ENCODE measurements around the gene ERICH4.
A peak's percentile ranks its signal among the peaks of the same experiment; 100 is the strongest.

Gene ERICH4

GRCh38 chr19:41443813-41444455, 978 bp downstream of the ERICH4 start:
- no peak overlapping the region for H3K4me2 ChIP-seq (ENCODE audit: insufficient read depth, low read length, poor library complexity, severe bottlenecking)
- H2AK5ac ChIP-seq (ENCODE audit: low read depth, low read length) = no peak overlapping the region
- peak overlapping the region; percentile 3 for H2BK12ac ChIP-seq (ENCODE audit: low read length)
- H3K79me1 ChIP-seq (ENCODE audit: low read depth, low read length) = no peaks in the 10 kb centered on the region
- no peak overlapping the region for H3K9ac ChIP-seq (ENCODE audit: low read depth, low read length, poor library complexity)
- no CpG with 5 or more reads among the region's 6 CpGs for WGBS, 2 donors (ENCODE audit: extremely low coverage in 2 of 2, insufficient read length in 2 of 2, insufficient replicate concordance in 1 of 2)
- peak overlapping the region; percentile 73 for H3K23ac ChIP-seq (ENCODE audit: low read depth, low read length, poor library complexity)
- peak overlapping the region; percentile 43 for H4K8ac ChIP-seq (ENCODE audit: low read depth, low read length)
- H3K14ac ChIP-seq (ENCODE audit: low read length) = peak overlapping the region; percentile 50
- no peak for DNase-seq (ENCODE audit: low spot score)
- peaks cover 0 to 2% of the 10 kb centered on the region in 2 donors for H3K9me3 ChIP-seq (replicated peaks in 1 of 2; ENCODE audit: control insufficient read depth in 2 of 2, insufficient read depth in 1 of 2, low read depth in 1 of 2, low read length in 2 of 2)
- no peak overlapping the region for H4K91ac ChIP-seq (ENCODE audit: low read depth, low read length, poor library complexity)
- H3K27ac ChIP-seq (replicated peaks; ENCODE audit: low read length) = no peak overlapping the region
- H3K4me3 ChIP-seq (ENCODE audit: low read length in 2 of 2) = no peak overlapping the region
- no peaks in the 10 kb centered on the region for H3K4me1 ChIP-seq (ENCODE audit: control insufficient read depth in 2 of 2, insufficient read depth in 1 of 2, low read depth in 1 of 2, low read length in 2 of 2)
- H3K18ac ChIP-seq (ENCODE audit: low read length) = no peak overlapping the region
- no peak overlapping the region for H2AFZ ChIP-seq (ENCODE audit: low read length)
- H3K36me3 ChIP-seq (replicated peaks in 1 of 2; ENCODE audit: control insufficient read depth in 2 of 2, insufficient read depth in 2 of 2, low read length in 2 of 2) = no peaks in the 10 kb centered on the region
- no peak overlapping the region for H2BK5ac ChIP-seq (ENCODE audit: low read length)
- peak overlapping the region; percentile 17 for H3K4ac ChIP-seq (ENCODE audit: low read length)
- no peak overlapping the region for H2BK120ac ChIP-seq (ENCODE audit: low read depth, low read length)
- no peak overlapping the region for H2BK15ac ChIP-seq (ENCODE audit: low read length)
- peaks cover 0 to 9% (median 2%) of the 10 kb centered on the region in 3 experiments for H3K27me3 ChIP-seq (ENCODE audit: control insufficient read depth in 3 of 3, insufficient read depth in 3 of 3, low read depth in 1 of 3, low read length in 3 of 3)

- Histone ChIP-seq H3K4me3 (ENCODE audit: low read length in 2 of 2) (no peak overlapping the region), H3K9ac (ENCODE audit: low read depth, low read length, poor library complexity) (no peak overlapping the region), H4K91ac (ENCODE audit: low read depth, low read length, poor library complexity) (no peak overlapping the region), H3K4me1 (ENCODE audit: control insufficient read depth in 2 of 2, insufficient read depth in 1 of 2, low read depth in 1 of 2, low read length in 2 of 2) (no peaks in the 10 kb centered on the region), H3K79me1 (ENCODE audit: low read depth, low read length) (no peaks in the 10 kb centered on the region), H3K4me2 (ENCODE audit: insufficient read depth, low read length, poor library complexity, severe bottlenecking) (no peak overlapping the region), H2BK120ac (ENCODE audit: low read depth, low read length) (no peak overlapping the region), H4K8ac (ENCODE audit: low read depth, low read length) (no peak overlapping the region), H2BK12ac (ENCODE audit: low read length) (no peak overlapping the region), H3K27ac (replicated peaks; ENCODE audit: low read length) (no peak overlapping the region), H3K18ac (ENCODE audit: low read length) (no peak overlapping the region), H3K4ac (ENCODE audit: low read length) (no peak overlapping the region), H3K14ac (ENCODE audit: low read length) (no peak overlapping the region), H2AFZ (ENCODE audit: low read length) (no peak overlapping the region), H3K9me3 (replicated peaks in 1 of 2; ENCODE audit: control insufficient read depth in 2 of 2, insufficient read depth in 1 of 2, low read depth in 1 of 2, low read length in 2 of 2) (no peaks in the 10 kb centered on the region), H3K36me3 (replicated peaks in 1 of 2; ENCODE audit: control insufficient read depth in 2 of 2, insufficient read depth in 2 of 2, low read length in 2 of 2) (no peaks in the 10 kb centered on the region), H2AK5ac (ENCODE audit: low read depth, low read length) (no peak overlapping the region), H3K27me3 (ENCODE audit: control insufficient read depth in 3 of 3, insufficient read depth in 3 of 3, low read depth in 1 of 3, low read length in 3 of 3) (peaks cover 0 to 9% (median 2%) of the 10 kb centered on the region in 3 experiments), H3K23ac (ENCODE audit: low read depth, low read length, poor library complexity) (no peak overlapping the region), H2BK5ac (ENCODE audit: low read length) (no peak overlapping the region), H2BK15ac (ENCODE audit: low read length) (no peak overlapping the region)
- WGBS, 2 donors (ENCODE audit: extremely low coverage in 2 of 2, insufficient read length in 2 of 2, insufficient replicate concordance in 1 of 2) = no CpG with 5 or more reads among the region's 5 CpGs
- DNase-seq (ENCODE audit: low spot score) = no peak
Observed at GRCh38 chr19:41445575-41445974, 2.6 kb downstream of the ERICH4 start.

- Histone ChIP-seq H2BK15ac (ENCODE audit: low read length) (no peak overlapping the region), H2AK5ac (ENCODE audit: low read depth, low read length) (no peak overlapping the region), H3K4me2 (ENCODE audit: insufficient read depth, low read length, poor library complexity, severe bottlenecking) (no peak overlapping the region), H3K9ac (ENCODE audit: low read depth, low read length, poor library complexity) (no peak overlapping the region), H3K18ac (ENCODE audit: low read length) (no peak overlapping the region), H3K4ac (ENCODE audit: low read length) (no peak overlapping the region), H3K27ac (replicated peaks; ENCODE audit: low read length) (no peak overlapping the region), H3K4me3 (ENCODE audit: low read length in 2 of 2) (no peak overlapping the region), H4K8ac (ENCODE audit: low read depth, low read length) (no peak overlapping the region), H3K9me3 (replicated peaks in 1 of 2; ENCODE audit: control insufficient read depth in 2 of 2, insufficient read depth in 1 of 2, low read depth in 1 of 2, low read length in 2 of 2) (no peaks in the 10 kb centered on the region), H3K27me3 (ENCODE audit: control insufficient read depth in 3 of 3, insufficient read depth in 3 of 3, low read depth in 1 of 3, low read length in 3 of 3) (peaks cover 0 to 11% (median 2%) of the 10 kb centered on the region in 3 experiments), H2BK120ac (ENCODE audit: low read depth, low read length) (no peak overlapping the region), H4K91ac (ENCODE audit: low read depth, low read length, poor library complexity) (no peak overlapping the region), H2BK5ac (ENCODE audit: low read length) (no peak overlapping the region), H3K23ac (ENCODE audit: low read depth, low read length, poor library complexity) (no peak overlapping the region), H3K14ac (ENCODE audit: low read length) (no peak overlapping the region), H3K36me3 (replicated peaks in 1 of 2; ENCODE audit: control insufficient read depth in 2 of 2, insufficient read depth in 2 of 2, low read length in 2 of 2) (no peaks in the 10 kb centered on the region), H2BK12ac (ENCODE audit: low read length) (no peak overlapping the region), H3K79me1 (ENCODE audit: low read depth, low read length) (no peaks in the 10 kb centered on the region), H3K4me1 (ENCODE audit: control insufficient read depth in 2 of 2, insufficient read depth in 1 of 2, low read depth in 1 of 2, low read length in 2 of 2) (no peaks in the 10 kb centered on the region), H2AFZ (ENCODE audit: low read length) (no peak overlapping the region)
- DNase-seq (ENCODE audit: low spot score) = no peak
- WGBS, 2 donors (ENCODE audit: extremely low coverage in 2 of 2, insufficient read length in 2 of 2, insufficient replicate concordance in 1 of 2) = no CpG with 5 or more reads among the region's 12 CpGs
Observed at GRCh38 chr19:41447732-41448332, 4.9 kb downstream of the ERICH4 start.

- H3K4ac ChIP-seq (ENCODE audit: low read length) = no peak overlapping the region
- peak; percentile 79 for DNase-seq (ENCODE audit: low spot score)
- no peak overlapping the region for H2AK5ac ChIP-seq (ENCODE audit: low read depth, low read length)
- H2BK5ac ChIP-seq (ENCODE audit: low read length) = no peak overlapping the region
- H3K79me1 ChIP-seq (ENCODE audit: low read depth, low read length) = no peaks in the 10 kb centered on the region
- no peak overlapping the region for H3K14ac ChIP-seq (ENCODE audit: low read length)
- H3K27me3 ChIP-seq (ENCODE audit: control insufficient read depth in 3 of 3, insufficient read depth in 3 of 3, low read depth in 1 of 3, low read length in 3 of 3) = peaks cover 0 to 2% (median 2%) of the 10 kb centered on the region in 3 experiments
- H3K4me1 ChIP-seq (ENCODE audit: control insufficient read depth in 2 of 2, insufficient read depth in 1 of 2, low read depth in 1 of 2, low read length in 2 of 2) = no peaks in the 10 kb centered on the region
- H3K18ac ChIP-seq (ENCODE audit: low read length) = no peak overlapping the region
- H3K9ac ChIP-seq (ENCODE audit: low read depth, low read length, poor library complexity) = no peak overlapping the region
- H2BK12ac ChIP-seq (ENCODE audit: low read length) = no peak overlapping the region
- no peak overlapping the region for H3K23ac ChIP-seq (ENCODE audit: low read depth, low read length, poor library complexity)
- no peak overlapping the region for H4K91ac ChIP-seq (ENCODE audit: low read depth, low read length, poor library complexity)
- H2BK15ac ChIP-seq (ENCODE audit: low read length) = no peak overlapping the region
- peak overlapping the region; percentile 86 for H2AFZ ChIP-seq (ENCODE audit: low read length)
- H3K4me3 ChIP-seq (ENCODE audit: low read length in 2 of 2) = peak overlapping the region in 1 of 2 donors; percentile 24
- peak overlapping the region; percentile 18 for H3K4me2 ChIP-seq (ENCODE audit: insufficient read depth, low read length, poor library complexity, severe bottlenecking)
- no peaks in the 10 kb centered on the region for H3K9me3 ChIP-seq (replicated peaks in 1 of 2; ENCODE audit: control insufficient read depth in 2 of 2, insufficient read depth in 1 of 2, low read depth in 1 of 2, low read length in 2 of 2)
- no CpG with 5 or more reads among the region's 22 CpGs for WGBS, 2 donors (ENCODE audit: extremely low coverage in 2 of 2, insufficient read length in 2 of 2, insufficient replicate concordance in 1 of 2)
- no peak overlapping the region for H2BK120ac ChIP-seq (ENCODE audit: low read depth, low read length)
- no peaks in the 10 kb centered on the region for H3K36me3 ChIP-seq (replicated peaks in 1 of 2; ENCODE audit: control insufficient read depth in 2 of 2, insufficient read depth in 2 of 2, low read length in 2 of 2)
- H3K27ac ChIP-seq (replicated peaks; ENCODE audit: low read length) = no peak overlapping the region
- no peak overlapping the region for H4K8ac ChIP-seq (ENCODE audit: low read depth, low read length)
Observed at GRCh38 chr19:41449079-41449864, 6.3 kb downstream of the ERICH4 start.

Data from neuronal stem cell (in vitro differentiated cells).